Testis (tissue), 2 donors: ENCODE measurements around the gene TASP1.

Experiments used
- POLR2A ChIP-seq: fragments of 450-650 bp; IDR thresholded peaks from one replicate; pipeline ENCODE4 v1.6.1; 2017; ENCODE audit warnings: antibody characterized with exemption, mild to moderate bottlenecking, moderate library complexity
- TF ChIP-seq, protein P1 (sequence below), 3 experiments: fragments of 450-650 bp in 2 of 3; fragments of 200-600 bp in 1 of 3; sonication (generic) in 1 of 3; IDR thresholded peaks; one replicate each; pipeline ENCODE4 v1.5.1; 2016 to 2019; ENCODE audit warnings: antibody characterized with exemption in 3 of 3, mild to moderate bottlenecking in 2 of 3, moderate library complexity in 1 of 3

DNA sequence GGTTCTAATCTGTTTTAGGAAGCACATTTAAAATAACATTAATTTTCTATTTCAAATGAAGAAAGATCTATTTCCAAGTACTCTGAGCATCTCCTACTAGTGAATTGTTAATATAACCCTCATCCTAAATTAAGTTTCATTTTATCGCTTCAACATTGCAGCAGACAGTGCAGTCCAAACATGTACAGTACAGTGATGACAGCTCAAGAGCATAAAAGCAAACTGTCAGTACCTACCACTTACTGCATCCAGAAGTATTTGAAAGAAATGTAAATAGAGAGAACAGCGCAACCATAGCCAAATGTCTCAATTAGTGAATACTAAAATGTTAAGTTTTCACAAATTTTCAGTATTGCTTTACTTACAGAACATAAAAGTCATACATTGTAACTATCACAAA is 238.3 kb downstream of the TASP1 start:
- TF ChIP-seq POLR2A: no peak
- TF ChIP-seq, protein P1, sequence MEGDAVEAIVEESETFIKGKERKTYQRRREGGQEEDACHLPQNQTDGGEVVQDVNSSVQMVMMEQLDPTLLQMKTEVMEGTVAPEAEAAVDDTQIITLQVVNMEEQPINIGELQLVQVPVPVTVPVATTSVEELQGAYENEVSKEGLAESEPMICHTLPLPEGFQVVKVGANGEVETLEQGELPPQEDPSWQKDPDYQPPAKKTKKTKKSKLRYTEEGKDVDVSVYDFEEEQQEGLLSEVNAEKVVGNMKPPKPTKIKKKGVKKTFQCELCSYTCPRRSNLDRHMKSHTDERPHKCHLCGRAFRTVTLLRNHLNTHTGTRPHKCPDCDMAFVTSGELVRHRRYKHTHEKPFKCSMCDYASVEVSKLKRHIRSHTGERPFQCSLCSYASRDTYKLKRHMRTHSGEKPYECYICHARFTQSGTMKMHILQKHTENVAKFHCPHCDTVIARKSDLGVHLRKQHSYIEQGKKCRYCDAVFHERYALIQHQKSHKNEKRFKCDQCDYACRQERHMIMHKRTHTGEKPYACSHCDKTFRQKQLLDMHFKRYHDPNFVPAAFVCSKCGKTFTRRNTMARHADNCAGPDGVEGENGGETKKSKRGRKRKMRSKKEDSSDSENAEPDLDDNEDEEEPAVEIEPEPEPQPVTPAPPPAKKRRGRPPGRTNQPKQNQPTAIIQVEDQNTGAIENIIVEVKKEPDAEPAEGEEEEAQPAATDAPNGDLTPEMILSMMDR (IDR thresholded peaks at IDR 0.05): no peak
